ENCODE data around the gene RPL13A. TPM values are rescaled to one million over a fixed set of nuclear protein-coding genes. Genes with fewer than 3 reads are reported as not detected.
A peak's percentile ranks its signal among the peaks of the same experiment; 100 is the strongest.

The RPL13A gene
- total and polyA plus RNA-seq, 9 of the 15 experiments (the other 6 are each of a cell fraction or from before 2014, with no cell fraction given): 1,744 to 5,482 (median 2,949) TPM

DNA sequence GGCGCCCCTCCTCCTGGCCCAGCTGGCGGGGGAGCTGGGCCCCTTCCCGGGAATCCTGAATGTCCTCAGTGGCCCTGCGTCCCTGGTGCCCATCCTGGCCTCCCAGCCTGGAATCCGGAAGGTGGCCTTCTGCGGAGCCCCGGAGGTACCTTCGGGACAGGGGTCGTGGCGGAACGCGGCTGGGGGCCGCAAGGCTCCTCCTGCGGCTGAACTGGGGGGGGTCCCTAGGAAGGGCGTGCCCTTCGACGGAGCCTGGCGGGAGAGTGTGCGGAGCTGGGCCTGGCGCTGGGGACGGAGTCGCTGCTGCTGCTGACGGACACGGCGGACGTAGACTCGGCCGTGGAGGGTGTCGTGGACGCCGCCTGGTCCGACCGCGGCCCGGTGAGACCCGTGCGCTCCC lies 25.8 kb upstream of the RPL13A start:
- no peak for TF ChIP-seq ZNF589 (CRISPR knock-in tag; IDR thresholded peaks at IDR 0.05; ENCODE audit: low read depth)
- TF ChIP-seq, protein P1, sequence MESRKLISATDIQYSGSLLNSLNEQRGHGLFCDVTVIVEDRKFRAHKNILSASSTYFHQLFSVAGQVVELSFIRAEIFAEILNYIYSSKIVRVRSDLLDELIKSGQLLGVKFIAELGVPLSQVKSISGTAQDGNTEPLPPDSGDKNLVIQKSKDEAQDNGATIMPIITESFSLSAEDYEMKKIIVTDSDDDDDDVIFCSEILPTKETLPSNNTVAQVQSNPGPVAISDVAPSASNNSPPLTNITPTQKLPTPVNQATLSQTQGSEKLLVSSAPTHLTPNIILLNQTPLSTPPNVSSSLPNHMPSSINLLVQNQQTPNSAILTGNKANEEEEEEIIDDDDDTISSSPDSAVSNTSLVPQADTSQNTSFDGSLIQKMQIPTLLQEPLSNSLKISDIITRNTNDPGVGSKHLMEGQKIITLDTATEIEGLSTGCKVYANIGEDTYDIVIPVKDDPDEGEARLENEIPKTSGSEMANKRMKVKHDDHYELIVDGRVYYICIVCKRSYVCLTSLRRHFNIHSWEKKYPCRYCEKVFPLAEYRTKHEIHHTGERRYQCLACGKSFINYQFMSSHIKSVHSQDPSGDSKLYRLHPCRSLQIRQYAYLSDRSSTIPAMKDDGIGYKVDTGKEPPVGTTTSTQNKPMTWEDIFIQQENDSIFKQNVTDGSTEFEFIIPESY (CRISPR knock-in tag; IDR thresholded peaks at IDR 0.05): peak; percentile 94
- no peak for ATAC-seq
- ChIA-PET CTCF (ENCODE audit: low intra/inter-chr PET ratio) (no interaction called here), POLR2A (no interaction called here)
- Histone ChIP-seq H2AFZ (ENCODE audit: low read depth, low read length) (no peak overlapping the region), H3K9me3 (replicated peaks; ENCODE audit: control insufficient read depth, insufficient read depth, low read depth, low read length) (no peaks in the 10 kb centered on the region), H3K4me3 (no peak overlapping the region), H3K4me2 (ENCODE audit: insufficient read depth, low read length) (no peak overlapping the region), H3K79me2 (ENCODE audit: control insufficient read depth, insufficient read depth, low read length) (0 out of 3 replicates have a peak, but pooled peaks cover 3% of the 10 kb centered on the region), H3K9me1 (ENCODE audit: control insufficient read depth, insufficient read depth, low read length) (no peaks in the 10 kb centered on the region), H3K27me3 (ENCODE audit: control insufficient read depth in 2 of 2, insufficient read depth in 2 of 2, low read length in 2 of 2) (no peaks in the 10 kb centered on the region), H4K20me1 (replicated peaks; ENCODE audit: control insufficient read depth, insufficient read depth, low read length) (no peaks in the 10 kb centered on the region), H3K36me3 (ENCODE audit: control insufficient read depth, insufficient read depth, low read length) (peaks cover 50% of the 10 kb centered on the region; the same call in 2 of the 3 replicates), H3K9ac (ENCODE audit: insufficient read depth in 1 of 2, low read depth in 2 of 2, low read length in 2 of 2) (no peak overlapping the region), H3K4me1 (replicated peaks in 1 of 2; ENCODE audit: control insufficient read depth in 2 of 2, insufficient read depth in 2 of 2, low read length in 2 of 2) (peaks cover 0 to 20% of the 10 kb centered on the region in 2 experiments; a peak in 4 of 5 replicates), H3K27ac (ENCODE audit: extremely low read depth, low read depth, low read length) (no peak overlapping the region)
- no peak for DNase-seq (ENCODE audit: extremely low read depth in 1 of 4, low spot score in 3 of 4)
- WGBS (ENCODE audit: insufficient coverage, low coverage, missing lambda C conversion rate): 97% methylated on average over 11 of the region's 37 CpGs
- in situ Hi-C loops (cut with MboI): no loop called here
- no TSS peak for BruUV-seq (replicated peaks)
- no peak for FAIRE-seq
- intact Hi-C loops (cut with micrococcal nuclease): no loop called here

DNA sequence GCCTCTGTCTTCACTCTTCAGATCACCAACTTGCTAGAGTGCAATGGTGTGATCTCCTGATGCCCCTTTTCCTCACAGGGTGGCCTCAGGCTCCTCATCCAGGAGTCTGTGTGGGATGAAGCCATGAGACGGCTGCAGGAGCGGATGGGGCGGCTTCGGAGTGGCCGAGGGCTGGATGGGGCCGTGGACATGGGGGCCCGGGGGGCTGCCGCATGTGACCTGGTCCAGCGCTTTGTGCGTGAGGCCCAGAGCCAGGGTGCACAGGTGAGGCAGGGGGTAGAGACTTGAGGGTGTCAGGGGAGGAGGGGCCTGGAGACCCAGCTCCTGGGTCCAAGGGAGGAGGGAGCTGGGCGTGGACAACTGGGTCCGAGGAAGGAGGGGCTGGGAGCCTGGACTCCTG lies 24.9 kb upstream of the RPL13A start:
- no peak for DNase-seq (ENCODE audit: extremely low read depth in 1 of 4, low spot score in 3 of 4)
- ATAC-seq: no peak
- no peaks in the 10 kb centered on the region for H3K9me3 ChIP-seq (replicated peaks; ENCODE audit: control insufficient read depth, insufficient read depth, low read depth, low read length)
- in situ Hi-C loops (cut with MboI): no loop called here
- H3K4me3 ChIP-seq: no peak overlapping the region
- H3K4me1 ChIP-seq (replicated peaks in 1 of 2; ENCODE audit: control insufficient read depth in 2 of 2, insufficient read depth in 2 of 2, low read length in 2 of 2): peaks cover 0 to 20% of the 10 kb centered on the region in 2 experiments; a peak in 4 of 5 replicates
- peaks cover 53% of the 10 kb centered on the region; the same call in 2 of the 3 replicates for H3K36me3 ChIP-seq (ENCODE audit: control insufficient read depth, insufficient read depth, low read length)
- H3K9ac ChIP-seq (ENCODE audit: insufficient read depth in 1 of 2, low read depth in 2 of 2, low read length in 2 of 2): no peak overlapping the region; a peak in 1 of 4 replicates
- H3K4me2 ChIP-seq (ENCODE audit: insufficient read depth, low read length): no peak overlapping the region
- no peak overlapping the region for H2AFZ ChIP-seq (ENCODE audit: low read depth, low read length)
- H3K27me3 ChIP-seq (ENCODE audit: control insufficient read depth in 2 of 2, insufficient read depth in 2 of 2, low read length in 2 of 2): no peaks in the 10 kb centered on the region
- H3K9me1 ChIP-seq (ENCODE audit: control insufficient read depth, insufficient read depth, low read length): no peaks in the 10 kb centered on the region
- ChIA-PET CTCF (ENCODE audit: low intra/inter-chr PET ratio) (no interaction called here), POLR2A (no interaction called here)
- H3K79me2 ChIP-seq (ENCODE audit: control insufficient read depth, insufficient read depth, low read length): 0 out of 3 replicates have a peak, but pooled peaks cover 3% of the 10 kb centered on the region
- no peak overlapping the region for H3K27ac ChIP-seq (ENCODE audit: extremely low read depth, low read depth, low read length)
- BruUV-seq (replicated peaks): no TSS peak
- FAIRE-seq: no peak
- H4K20me1 ChIP-seq (replicated peaks; ENCODE audit: control insufficient read depth, insufficient read depth, low read length): no peaks in the 10 kb centered on the region
- 98% methylated on average over 10 of the region's 12 CpGs for WGBS (ENCODE audit: insufficient coverage, low coverage, missing lambda C conversion rate)
- intact Hi-C loops (cut with micrococcal nuclease): no loop called here
- TF ChIP-seq, protein P2, sequence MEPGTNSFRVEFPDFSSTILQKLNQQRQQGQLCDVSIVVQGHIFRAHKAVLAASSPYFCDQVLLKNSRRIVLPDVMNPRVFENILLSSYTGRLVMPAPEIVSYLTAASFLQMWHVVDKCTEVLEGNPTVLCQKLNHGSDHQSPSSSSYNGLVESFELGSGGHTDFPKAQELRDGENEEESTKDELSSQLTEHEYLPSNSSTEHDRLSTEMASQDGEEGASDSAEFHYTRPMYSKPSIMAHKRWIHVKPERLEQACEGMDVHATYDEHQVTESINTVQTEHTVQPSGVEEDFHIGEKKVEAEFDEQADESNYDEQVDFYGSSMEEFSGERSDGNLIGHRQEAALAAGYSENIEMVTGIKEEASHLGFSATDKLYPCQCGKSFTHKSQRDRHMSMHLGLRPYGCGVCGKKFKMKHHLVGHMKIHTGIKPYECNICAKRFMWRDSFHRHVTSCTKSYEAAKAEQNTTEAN (CRISPR knock-in tag; IDR thresholded peaks at IDR 0.05): no peak
- TF ChIP-seq FIP1L1 (IDR thresholded peaks at IDR 0.05; ENCODE audit: low read depth, low read length, poor library complexity, severe bottlenecking) (no peak), CAMTA2 (CRISPR knock-in tag; conservative IDR thresholded peaks at IDR 0.05) (no peak), ELF2 (CRISPR knock-in tag; IDR thresholded peaks at IDR 0.05) (no peak), CBX3 (IDR thresholded peaks at IDR 0.05; ENCODE audit: borderline replicate concordance in 1 of 2, low read length in 2 of 2) (no peak), NFYB (IDR thresholded peaks at IDR 0.05; ENCODE audit: extremely low read depth, insufficient read length) (no peak), TCF7 (IDR thresholded peaks at IDR 0.05; ENCODE audit: borderline replicate concordance) (no peak), SLC30A9 (CRISPR knock-in tag; IDR thresholded peaks at IDR 0.05) (no peak), ZKSCAN1 (IDR thresholded peaks at IDR 0.05; ENCODE audit: low read depth, low read length) (no peak)
- TF ChIP-seq, protein P3, sequence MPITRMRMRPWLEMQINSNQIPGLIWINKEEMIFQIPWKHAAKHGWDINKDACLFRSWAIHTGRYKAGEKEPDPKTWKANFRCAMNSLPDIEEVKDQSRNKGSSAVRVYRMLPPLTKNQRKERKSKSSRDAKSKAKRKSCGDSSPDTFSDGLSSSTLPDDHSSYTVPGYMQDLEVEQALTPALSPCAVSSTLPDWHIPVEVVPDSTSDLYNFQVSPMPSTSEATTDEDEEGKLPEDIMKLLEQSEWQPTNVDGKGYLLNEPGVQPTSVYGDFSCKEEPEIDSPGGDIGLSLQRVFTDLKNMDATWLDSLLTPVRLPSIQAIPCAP (CRISPR knock-in tag; IDR thresholded peaks at IDR 0.05; ENCODE audit: borderline replicate concordance): no peak
